Loucy (cell line): Measurements from ENCODE around the gene GLDN.

Experiments used
- CTCF ChIP-seq: fragments of 200-600 bp; sonication (generic); conservative IDR thresholded peaks from 2 replicates; pipeline ENCODE4 v1.5.1; 2014; ENCODE audit warnings: mild to moderate bottlenecking, antibody characterized with exemption, low read length
- EZH2phosphoT487 ChIP-seq: fragments of 200-600 bp; IDR thresholded peaks from 2 replicates; pipeline ENCODE4 v1.6.1; 2018; ENCODE audit warnings: antibody characterized with exemption, mild to moderate bottlenecking, moderate library complexity, borderline replicate concordance

DNA sequence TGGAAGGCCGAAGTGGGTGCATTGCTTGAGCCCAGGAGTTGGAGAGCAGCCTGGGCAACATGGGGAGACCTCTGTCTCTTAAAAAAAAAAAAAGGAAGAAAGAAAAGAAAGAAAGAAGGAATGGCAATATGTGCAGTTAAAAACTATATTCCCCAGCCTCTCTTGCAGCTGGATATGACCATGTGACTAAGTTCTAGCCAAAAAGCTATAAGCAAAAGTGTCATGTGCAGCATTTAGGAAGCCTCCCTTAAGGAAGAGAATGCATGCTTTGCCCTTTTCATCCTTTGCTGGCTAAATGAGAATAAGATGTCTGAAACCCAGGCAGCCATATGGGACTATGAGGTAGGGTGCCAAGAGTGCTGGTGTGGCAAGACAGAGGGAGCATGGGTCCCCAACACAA, 24.8 kb upstream of the GLDN start:
- TF ChIP-seq CTCF (no peak), EZH2phosphoT487 (no peak)
